Measurements from ENCODE around the gene CDIPT.

Gene CDIPT

GRCh38 chr16:29901607-29901945 lies 38.5 kb upstream of the CDIPT start:
- Histone ChIP-seq H3K36me3 (peaks cover 23% of the 10 kb centered on the region), H3K4me3 (ENCODE audit: low read depth, low read length) (peak overlapping the region; percentile 94)

DNA sequence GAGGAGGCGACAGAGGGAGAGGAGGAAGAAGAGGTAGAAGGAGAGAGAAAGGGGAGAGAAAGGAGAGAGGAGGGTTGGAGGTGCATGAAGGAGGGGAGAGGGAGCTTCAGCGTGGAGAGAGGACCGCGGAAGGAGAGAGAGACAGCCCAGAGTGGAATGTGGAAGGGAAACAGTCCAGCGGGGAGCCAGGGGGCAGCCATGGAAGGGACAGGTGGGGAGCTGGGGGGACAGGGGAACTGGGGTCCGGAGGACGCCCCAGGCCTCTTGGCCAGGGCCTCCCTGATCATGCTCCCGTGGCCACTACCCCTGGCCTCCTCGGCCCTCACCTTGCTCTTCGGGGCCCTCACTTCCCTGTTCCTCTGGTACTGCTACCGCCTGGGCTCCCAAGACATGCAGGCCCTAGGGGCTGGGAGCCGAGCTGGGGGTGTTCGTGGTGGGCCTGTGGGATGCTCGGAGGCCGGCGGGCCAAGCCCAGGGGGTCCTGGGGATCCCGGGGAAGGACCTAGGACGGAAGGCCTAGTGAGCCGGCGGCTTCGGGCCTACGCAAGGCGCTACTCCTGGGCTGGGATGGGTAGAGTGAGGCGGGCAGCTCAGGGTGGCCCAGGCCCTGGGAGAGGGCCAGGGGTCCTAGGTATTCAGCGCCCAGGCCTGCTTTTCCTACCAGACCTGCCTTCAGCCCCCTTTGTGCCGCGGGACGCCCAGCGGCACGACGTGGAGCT lies 38.0 kb upstream of the CDIPT start:
- DNase-seq: no peak
- TF ChIP-seq, protein P1, sequence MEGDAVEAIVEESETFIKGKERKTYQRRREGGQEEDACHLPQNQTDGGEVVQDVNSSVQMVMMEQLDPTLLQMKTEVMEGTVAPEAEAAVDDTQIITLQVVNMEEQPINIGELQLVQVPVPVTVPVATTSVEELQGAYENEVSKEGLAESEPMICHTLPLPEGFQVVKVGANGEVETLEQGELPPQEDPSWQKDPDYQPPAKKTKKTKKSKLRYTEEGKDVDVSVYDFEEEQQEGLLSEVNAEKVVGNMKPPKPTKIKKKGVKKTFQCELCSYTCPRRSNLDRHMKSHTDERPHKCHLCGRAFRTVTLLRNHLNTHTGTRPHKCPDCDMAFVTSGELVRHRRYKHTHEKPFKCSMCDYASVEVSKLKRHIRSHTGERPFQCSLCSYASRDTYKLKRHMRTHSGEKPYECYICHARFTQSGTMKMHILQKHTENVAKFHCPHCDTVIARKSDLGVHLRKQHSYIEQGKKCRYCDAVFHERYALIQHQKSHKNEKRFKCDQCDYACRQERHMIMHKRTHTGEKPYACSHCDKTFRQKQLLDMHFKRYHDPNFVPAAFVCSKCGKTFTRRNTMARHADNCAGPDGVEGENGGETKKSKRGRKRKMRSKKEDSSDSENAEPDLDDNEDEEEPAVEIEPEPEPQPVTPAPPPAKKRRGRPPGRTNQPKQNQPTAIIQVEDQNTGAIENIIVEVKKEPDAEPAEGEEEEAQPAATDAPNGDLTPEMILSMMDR (IDR thresholded peaks at IDR 0.05; ENCODE audit: low read depth, low read length): no peak
- H3K27me3 ChIP-seq: no peaks in the 10 kb centered on the region
- H3K36me3 ChIP-seq: peaks cover 21% of the 10 kb centered on the region
- peak overlapping the region; percentile 94 for H3K4me3 ChIP-seq (ENCODE audit: low read depth, low read length)
- H3K4me1 ChIP-seq: peaks cover 10% of the 10 kb centered on the region
- no peaks in the 10 kb centered on the region for H3K9me3 ChIP-seq

More at GRCh38 chr16:29901607-29901945, 38.5 kb upstream of the CDIPT start:
- TF ChIP-seq, protein P1 (IDR thresholded peaks at IDR 0.05; ENCODE audit: low read depth, low read length): no peak
- no peak for DNase-seq
- Histone ChIP-seq H3K4me1 (peaks cover 10% of the 10 kb centered on the region), H3K9me3 (no peaks in the 10 kb centered on the region), H3K27me3 (no peaks in the 10 kb centered on the region)

- TF ChIP-seq, protein P1 (IDR thresholded peaks at IDR 0.05; ENCODE audit: low read depth, low read length): no peak
- DNase-seq: peak; percentile 96
- H3K4me1 ChIP-seq: peaks cover 10% of the 10 kb centered on the region
- peak within 1 kb of the TSS; percentile 94 for H3K4me3 ChIP-seq (ENCODE audit: low read depth, low read length)
- H3K36me3 ChIP-seq: peaks cover 22% of the 10 kb centered on the region
- no peaks in the 10 kb centered on the region for H3K27me3 ChIP-seq
- no peaks in the 10 kb centered on the region for H3K9me3 ChIP-seq
Measured at GRCh38 chr16:29900102-29900887, 37.3 kb upstream of the CDIPT start, which contains the start of gene ASPHD1. TSS of gene ASPHD1 (plus strand) at chr16:29900488. CDS start at chr16:29900972, 484 bp downstream.

DNA sequence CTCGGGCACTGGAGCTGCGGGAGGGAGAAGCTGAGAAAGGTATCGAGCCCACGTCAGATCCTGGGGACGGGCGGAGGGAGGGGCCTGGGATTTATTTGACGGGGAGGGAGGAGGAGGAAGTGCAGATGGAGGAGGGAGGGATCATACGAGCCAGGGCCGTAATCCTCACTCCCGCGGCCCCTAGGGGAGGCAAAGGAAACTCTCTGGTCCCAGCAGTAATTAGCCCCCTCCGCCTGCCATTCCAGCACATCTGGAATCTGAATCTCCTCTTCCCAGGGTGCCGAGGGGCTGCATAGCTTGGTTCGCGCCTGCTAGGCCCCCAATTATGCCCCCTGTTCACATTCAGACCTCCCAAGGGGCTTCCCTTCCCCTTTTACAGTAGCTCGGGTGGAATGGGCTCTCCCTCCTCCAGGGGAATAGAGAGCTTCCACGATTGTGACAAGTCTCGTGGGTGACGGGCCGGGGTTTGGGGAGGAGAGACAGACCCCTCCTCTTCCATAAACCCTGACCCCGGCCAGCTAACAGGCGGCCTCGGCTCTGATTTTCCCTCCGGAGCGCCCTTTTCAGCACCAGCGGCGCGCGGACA lies 36.6 kb upstream of the CDIPT start, which contains the start of gene SEZ6L2:
SEZ6L2 (minus strand) TSS at position 35 of the 586 bp plus-strand sequence. CDS start 531 bp downstream, outside the sequence.
- Histone ChIP-seq H3K4me3 (ENCODE audit: low read depth, low read length) (peak within 1 kb of the TSS; percentile 94), H3K27me3 (no peaks in the 10 kb centered on the region), H3K36me3 (peaks cover 19% of the 10 kb centered on the region), H3K9me3 (no peaks in the 10 kb centered on the region), H3K4me1 (peaks cover 10% of the 10 kb centered on the region)
- DNase-seq: peak; percentile 96
- TF ChIP-seq, protein P1 (IDR thresholded peaks at IDR 0.05; ENCODE audit: low read depth, low read length): peak; percentile 44

DNA sequence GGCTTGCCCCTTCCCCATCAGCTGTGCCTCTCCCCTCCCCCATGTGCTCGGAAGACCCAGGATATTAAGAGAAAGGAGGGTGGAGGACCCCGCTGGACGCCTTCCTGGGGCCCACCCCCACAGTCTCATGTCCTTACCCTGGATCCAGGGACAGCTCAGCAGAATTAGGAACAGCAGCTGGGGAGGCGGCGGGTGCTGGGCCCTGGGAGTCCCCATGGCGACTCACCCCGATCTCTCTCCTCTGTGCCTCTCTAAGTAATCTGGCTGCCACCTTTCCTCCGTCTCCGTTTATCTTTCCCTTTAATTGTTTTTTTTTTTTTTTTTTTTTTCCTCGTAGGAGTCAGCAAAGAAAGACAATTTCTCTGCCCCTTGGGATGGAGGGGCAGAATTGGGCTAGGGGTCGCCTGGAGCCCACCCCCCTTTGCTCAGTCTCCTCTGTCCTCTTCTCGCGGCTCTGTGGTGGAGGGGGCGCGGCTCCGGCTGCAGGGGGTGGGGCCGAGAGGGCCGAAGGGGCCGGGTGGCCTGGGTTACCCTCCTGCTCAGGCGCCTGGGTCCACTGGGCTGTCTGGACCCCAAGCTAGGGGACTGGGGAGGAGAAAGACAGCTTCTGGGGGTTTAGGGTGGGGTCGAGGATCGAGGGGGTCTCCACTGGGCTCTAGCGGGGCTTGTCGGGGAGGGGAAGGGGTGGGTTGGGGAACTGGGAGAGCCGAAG lies 35.9 kb upstream of the CDIPT start:
- Histone ChIP-seq H3K36me3 (peaks cover 20% of the 10 kb centered on the region), H3K9me3 (no peaks in the 10 kb centered on the region), H3K27me3 (no peaks in the 10 kb centered on the region), H3K4me1 (peaks cover 10% of the 10 kb centered on the region), H3K4me3 (ENCODE audit: low read depth, low read length) (peak overlapping the region; percentile 94)
- DNase-seq: peak; percentile 86
- TF ChIP-seq, protein P1 (IDR thresholded peaks at IDR 0.05; ENCODE audit: low read depth, low read length): no peak
